GM19397 (cell line): Measurements from ENCODE around the gene CYP19A1.

Experiments used
- ATAC-seq: cut with Tn5 transposase; IDR thresholded peaks from one replicate; pipeline ENCODE4 v1.9.1; 2021; ENCODE audit warnings: mild to moderate bottlenecking, moderate library complexity; ENCODE audit not compliant: unreplicated experiment

The CYP19A1 gene

GRCh38 chr15:51224428-51224827 is 114.0 kb downstream of the CYP19A1 start:
- ATAC-seq: no peak

GRCh38 chr15:51223771-51224229 is 114.6 kb downstream of the CYP19A1 start:
- ATAC-seq: no peak

GRCh38 chr15:51218299-51218938 is 120.0 kb downstream of the CYP19A1 start:
- ATAC-seq: no peak

- no peak for ATAC-seq
These were observed 125.5 kb downstream of the CYP19A1 start for GRCh38 chr15:51212909-51213308.

DNA sequence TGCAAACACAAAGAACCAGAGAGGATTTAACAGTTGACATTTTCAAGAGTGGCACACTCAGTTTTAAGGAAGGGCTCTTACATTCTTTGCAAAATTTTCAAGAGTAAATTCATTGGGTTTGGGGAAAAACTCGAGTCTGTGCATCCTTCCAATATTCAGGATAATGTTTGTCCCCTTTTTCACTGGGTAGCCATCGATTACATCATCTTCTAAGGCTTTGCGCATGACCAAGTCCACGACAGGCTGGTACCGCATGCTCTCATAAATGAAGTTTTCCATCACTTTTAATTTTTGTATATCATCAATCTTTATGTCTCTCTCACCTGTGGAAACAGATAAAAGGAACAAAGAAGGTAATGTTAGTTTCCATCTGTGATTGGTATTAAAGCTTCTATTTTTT is 126.2 kb downstream of the CYP19A1 start:
- ATAC-seq: no peak

- no peak for ATAC-seq
These were observed 133.1 kb downstream of the CYP19A1 start for GRCh38 chr15:51205050-51205975.

GRCh38 chr15:51203797-51204196 is 134.6 kb downstream of the CYP19A1 start:
- no peak for ATAC-seq

DNA sequence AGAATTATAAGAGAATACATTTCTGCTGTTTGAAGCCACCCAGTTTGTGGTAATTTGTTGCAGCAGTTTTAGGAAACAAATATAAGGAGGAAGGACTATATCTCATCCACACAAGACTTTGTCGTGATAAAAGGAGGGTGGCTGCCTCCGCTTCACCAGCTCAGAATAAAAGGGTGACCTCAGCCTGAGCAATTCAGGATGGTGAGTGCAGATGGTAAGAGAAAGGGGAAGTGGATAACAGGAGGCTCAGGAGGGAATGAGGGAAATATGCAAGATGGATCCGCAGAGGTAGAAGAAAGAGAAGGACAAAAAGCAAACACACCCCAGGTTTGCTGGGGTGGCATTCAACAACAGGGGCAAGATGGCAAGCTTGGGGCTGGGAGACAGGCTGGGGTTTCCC is 135.6 kb downstream of the CYP19A1 start:
- no peak for ATAC-seq

GRCh38 chr15:51201581-51201980 is 136.8 kb downstream of the CYP19A1 start:
- no peak for ATAC-seq

DNA sequence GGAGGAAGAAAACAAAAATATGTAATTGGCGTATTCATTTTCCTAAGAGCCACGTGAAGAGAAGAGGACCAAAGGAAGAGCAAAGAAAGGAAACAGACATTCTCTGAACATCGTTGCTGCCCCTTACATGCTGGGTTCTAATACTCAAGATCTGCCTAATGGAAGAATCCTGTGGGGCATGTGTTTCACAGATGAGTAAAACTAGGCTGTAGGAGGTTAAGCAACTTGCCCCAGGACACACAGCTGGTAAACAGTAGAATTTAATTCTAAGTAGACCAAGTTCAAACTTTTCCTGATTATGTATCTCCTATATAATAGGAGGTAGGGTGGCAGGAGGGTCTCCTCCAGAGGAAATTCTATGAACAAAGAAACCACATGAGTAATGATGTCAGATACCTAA is 137.6 kb downstream of the CYP19A1 start:
- no peak for ATAC-seq

DNA sequence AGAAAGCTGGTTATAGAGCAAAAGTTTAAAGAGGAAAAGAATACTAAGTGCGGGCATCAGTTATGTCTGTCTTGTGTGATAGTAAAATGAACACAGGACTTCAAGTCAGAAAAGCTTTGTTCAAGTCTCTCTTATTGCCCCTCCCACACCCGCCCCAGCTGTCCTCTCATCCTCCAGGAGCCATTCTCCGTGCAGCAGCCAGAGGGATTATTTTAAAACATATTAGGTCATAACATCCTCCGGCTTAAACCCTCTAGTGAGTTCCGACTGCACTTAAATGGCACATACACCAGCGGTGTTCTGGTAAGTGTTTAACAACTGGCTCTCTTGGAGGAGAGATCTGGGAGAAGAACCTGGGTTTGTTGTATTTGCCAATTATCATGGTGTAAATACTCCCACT is 138.9 kb downstream of the CYP19A1 start:
- ATAC-seq: no peak

- ATAC-seq: no peak
These were observed 139.6 kb downstream of the CYP19A1 start for GRCh38 chr15:51198701-51199232.

- no peak for ATAC-seq
These were observed 142.9 kb downstream of the CYP19A1 start for GRCh38 chr15:51195459-51195858.

DNA sequence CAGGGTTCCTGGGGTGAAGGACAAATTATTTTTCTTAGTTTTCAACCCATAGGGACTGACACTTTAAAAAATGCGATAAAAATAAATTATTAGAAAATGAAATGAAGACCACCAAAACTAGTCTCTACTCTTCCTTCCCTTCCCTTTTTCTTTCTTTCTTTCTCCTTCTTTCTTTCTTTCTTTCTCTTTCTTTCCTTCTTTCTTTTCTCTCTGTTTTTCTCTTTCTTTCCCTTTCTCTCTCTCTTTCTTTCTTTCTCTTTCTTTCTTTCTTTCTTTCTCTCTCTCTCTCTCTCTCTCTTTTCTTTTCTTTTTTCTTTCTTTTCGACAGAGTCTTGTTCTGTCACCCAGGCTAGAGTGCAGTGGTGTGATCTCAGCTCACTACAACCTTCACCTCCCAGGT is 144.4 kb downstream of the CYP19A1 start:
- ATAC-seq: no peak

DNA sequence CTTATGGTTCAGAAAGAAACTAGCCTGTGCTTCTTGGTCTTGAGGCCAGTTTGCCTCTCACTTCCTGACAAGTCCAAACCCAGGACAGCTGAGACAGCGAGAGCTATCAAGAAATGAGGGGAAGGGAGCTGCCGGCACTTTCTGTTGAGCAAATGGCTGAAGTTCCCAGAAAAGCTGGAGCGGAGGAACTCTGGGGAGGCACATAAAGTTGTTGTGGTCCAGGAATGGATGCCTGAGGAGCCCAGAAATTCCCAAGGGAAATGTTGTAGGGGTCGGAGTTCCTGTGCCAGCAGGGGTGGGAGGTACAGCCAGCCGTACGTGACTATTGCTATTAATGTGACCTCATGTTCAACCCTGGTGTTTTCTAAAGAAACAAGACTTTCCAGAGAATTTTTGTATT is 144.9 kb downstream of the CYP19A1 start:
- no peak for ATAC-seq

GRCh38 chr15:51192521-51193280 is 145.7 kb downstream of the CYP19A1 start:
- ATAC-seq: peak; percentile 69

GRCh38 chr15:51191766-51192165 is 146.6 kb downstream of the CYP19A1 start:
- no peak for ATAC-seq

DNA sequence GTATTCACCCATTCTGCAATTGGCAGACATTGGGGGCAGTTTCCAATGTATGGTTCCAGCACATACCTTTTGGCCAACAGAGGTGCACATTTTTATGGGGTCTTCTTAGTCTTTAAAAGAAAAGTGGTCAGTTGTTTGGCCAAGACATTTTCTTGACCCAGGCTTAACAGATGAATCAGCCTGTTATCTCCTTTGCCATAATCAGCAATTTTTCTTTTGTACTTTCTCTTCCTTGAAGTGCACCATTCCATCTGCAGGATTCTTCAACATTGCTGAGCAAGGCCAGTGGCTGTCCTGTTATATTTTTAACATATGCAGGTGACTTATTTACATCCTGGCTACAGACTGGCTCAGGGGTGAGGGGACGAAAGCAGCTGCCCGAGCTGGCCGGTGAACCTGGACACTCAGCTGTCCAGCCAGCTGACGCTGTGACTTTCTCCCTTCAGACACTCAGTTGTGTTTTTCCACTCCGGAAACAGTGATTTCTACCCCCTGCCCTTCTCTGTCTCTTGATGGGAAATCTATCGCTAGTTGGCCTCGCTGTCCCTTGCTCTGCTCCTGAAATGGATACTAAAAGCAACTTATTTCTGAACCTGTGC is 147.2 kb downstream of the CYP19A1 start:
- no peak for ATAC-seq

- ATAC-seq: no peak
These were observed 147.8 kb downstream of the CYP19A1 start for GRCh38 chr15:51190424-51191068.

DNA sequence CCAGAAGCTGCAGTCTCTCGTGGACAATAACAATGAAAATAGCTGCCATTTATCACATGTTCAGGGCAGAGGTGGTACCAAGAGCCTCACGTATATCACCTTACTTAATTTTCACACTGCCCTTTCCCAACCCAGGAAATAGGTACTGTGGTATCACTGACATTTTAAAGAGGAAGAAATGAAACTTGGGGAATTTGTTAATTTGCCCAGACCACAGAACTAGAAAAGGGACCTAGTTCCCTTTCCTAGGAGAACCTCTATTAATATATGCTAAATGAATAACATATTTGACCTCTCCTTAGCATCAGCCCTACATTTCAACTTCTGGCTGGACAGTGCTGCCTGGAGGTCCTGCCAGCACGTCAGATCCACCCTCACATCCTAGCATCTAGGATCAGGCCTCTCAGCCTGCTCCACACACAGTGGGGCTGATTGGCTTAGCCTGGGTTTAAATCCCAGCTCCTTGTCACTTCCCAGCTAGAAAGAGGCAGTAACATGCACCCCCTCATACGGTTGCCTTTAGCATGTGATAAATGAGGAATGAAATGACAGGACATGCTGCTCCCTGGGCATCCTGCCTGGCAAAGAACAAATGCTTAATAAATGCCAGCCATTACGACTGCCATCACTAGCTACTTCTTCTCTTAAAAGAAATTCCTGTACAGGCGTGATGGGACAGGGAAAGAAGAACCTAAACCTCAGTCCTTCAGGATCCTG is 148.6 kb downstream of the CYP19A1 start:
- ATAC-seq: no peak
